Fibroblast of skin of left quadriceps (primary cell): ENCODE measurements around the gene AGBL2.

Source experiments
- DNase-seq, 2 experiments: peaks; one replicate each; pipeline ENCODE4 v3.0.0-alpha.2; 2013; ENCODE audit warnings: low read depth in 2 of 2

Gene AGBL2

DNA sequence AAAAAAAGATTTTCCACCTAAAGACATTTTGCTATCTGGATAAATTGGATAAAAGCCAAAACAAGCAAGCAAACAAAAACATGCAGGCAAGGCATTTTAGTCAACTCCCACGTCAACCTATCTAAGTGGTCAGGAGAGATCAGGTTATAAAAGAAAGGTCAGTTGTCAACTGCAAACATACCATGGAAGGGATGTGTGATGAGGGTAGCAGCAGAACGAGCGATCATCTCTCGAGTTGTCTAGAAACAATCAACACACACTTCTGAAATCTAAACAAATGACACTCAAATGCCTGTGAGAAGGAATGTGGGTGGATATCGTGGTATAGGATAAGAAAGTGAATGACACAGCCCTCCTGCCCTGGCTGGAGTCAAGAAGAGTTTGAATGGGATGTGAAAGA is 83.7 kb downstream of the AGBL2 start:
- no peak for DNase-seq

DNA sequence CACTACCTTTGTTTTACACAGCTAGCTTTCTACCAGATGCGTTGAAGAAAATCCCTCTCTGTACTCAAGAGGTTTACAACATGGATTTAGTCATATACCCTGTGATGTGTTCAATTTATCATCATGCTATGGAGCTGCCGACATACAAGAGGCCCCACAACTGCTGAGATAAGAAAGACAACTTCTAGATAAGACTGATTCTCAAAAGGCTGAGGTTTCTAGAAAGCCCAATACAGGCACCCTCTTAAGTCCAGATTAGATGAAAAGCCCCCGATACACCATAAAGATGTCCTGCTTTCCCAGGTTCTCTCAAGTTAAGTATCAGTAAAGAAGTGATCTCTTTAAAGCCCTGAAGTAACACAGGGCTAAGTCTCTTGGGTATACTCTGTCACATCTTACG is 87.1 kb downstream of the AGBL2 start:
- no peak for DNase-seq

- no peak for DNase-seq
Measured at GRCh38 chr11:47626234-47626633, 88.9 kb downstream of the AGBL2 start.

DNA sequence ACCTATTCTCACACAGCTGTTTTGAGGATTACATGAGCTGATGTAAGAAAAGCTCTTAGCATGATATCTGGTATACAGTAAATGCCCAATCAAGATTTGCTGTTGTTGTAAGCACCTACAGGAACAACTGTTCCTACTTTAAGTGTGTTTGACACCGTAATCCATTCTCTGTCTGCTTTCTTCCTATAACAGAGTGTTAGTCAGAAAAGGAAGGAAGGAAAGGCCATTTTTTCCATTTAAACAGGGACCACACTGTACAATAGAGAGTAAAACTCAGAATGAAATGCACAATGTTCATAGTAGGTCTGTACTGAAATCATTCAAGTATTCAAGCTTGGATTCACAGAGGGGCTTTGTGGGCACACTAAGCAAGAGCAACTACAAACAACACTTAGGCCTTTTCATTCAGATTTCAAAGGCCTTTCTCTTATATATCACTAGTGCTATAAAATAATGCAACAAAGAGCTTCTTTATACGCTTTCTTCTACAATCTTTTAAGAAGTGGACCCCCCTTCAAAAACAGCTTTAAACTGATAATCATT is 94.3 kb downstream of the AGBL2 start:
- no peak for DNase-seq

DNA sequence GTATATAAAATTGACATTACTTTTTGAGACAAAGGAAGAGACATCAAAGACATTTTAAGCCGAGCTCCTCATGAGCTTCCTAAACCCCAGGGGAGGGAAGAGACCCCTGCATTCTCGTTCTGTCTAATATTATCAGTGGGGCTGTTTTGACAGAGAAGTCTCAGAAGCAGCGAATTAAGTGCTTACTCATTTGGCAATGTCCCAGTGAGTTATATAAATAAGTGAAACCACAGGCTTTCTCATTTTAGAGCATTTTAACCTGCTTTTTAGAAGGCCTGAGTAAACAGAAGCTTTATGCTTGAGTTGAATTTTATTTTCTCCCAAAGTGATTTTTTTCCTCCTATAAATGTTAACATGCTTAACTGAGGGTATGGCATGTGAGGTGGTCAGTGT is 97.8 kb downstream of the AGBL2 start:
- DNase-seq, result peak; percentile 29 to 36

DNA sequence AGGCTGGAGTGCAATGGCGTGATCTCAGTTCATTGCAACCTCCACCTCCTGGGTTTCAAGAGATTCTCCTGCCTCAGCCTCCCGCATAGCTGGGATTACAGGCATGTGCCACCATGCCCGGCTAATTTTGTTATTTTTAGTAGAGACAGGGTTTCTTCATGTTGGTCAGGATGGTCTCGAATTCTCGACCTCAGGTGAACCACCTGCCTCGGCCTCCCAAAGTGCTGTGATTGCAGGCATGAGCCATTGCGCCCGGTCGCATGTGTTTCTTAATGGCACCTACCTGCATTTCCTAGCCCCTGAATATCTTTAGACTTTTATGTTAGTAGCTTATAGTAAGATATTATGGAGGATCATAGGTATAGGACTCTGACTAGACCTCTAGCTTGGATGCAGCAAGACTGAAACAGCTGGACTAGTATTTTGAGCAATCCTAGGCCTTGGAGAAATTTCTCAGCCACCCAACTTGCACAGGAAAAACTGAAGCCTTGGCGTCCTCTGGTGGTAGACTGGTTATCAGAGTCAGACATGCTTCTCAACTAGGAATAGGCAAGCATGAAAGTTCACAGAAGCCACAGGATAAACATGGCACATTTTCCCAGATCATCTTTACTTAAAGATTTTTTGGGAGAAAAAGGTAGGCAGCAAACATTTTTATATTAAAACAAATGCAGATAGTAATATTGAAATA is 98.3 kb downstream of the AGBL2 start:
- peak; percentile 51 to 56 for DNase-seq

GRCh38 chr11:47615249-47615648 is 99.9 kb downstream of the AGBL2 start:
- DNase-seq, result no peak

DNA sequence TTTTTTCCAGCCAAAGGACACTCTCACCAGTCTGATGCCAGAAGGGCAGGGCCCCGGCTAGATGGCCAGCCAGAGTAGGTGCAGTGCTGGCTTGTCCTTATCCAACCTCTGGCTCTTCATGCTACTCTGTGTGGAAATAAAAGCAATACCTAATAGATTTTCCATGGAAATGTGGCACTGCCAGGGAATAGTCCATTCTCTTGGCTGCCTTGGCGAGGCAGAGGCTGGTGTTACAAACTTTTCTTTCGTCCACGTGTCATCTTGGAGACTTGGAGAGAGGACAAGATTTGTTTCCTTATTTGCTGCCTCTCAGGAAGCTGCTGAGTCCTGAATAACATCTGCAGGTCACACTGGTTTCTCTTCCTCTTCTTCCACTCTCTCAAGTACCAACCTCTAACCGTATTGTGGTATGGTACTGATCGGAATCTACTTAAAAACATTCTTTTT is 103.8 kb downstream of the AGBL2 start:
- DNase-seq, result no peak

DNA sequence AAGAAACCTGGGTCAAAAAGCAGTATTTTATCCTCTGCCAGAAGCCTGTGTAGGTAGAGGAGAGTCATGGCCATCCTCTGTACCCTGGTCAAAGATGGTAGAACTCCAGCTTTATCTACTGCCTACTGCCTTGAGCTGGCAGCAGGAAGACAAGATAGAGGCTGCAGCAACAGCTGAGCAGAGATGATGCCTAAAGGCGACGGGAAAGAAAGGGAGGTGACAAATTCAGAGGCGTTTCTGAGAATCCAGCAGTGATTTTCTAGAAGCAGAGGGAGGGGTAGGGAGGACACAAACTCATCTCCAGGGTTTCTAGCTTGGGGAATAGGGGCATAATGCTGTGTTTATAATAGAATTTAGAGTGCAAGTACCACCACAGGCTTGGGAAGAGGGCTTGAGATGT is 105.5 kb downstream of the AGBL2 start:
- DNase-seq, result no peak
